Mesenchymal stem cell (in vitro differentiated cells and primary cell): ENCODE measurements around the gene ZYG11B.

Source experiments
- DNase-seq: peaks from one replicate; pipeline ENCODE4 v3.0.0-alpha.2; 2013
- H2AFZ ChIP-seq: one replicate; pipeline ENCODE4 v1.6.1; 2013; ENCODE audit warnings: low read depth, mild to moderate bottlenecking, control low read depth, inconsistent platforms, low read length, moderate library complexity
- H2AK5ac ChIP-seq: 2 replicates; pipeline ENCODE4 v1.6.1; 2013; ENCODE audit warnings: low read length, moderate library complexity, mild to moderate bottlenecking, inconsistent platforms; ENCODE audit not compliant: severe bottlenecking
- H2BK120ac ChIP-seq: one replicate; pipeline ENCODE4 v1.6.1; 2013; ENCODE audit warnings: low read depth, mild to moderate bottlenecking, inconsistent platforms, low read length, moderate library complexity
- H2BK12ac ChIP-seq, 2 experiments: one replicate each; pipeline ENCODE4 v1.6.1; 2013; ENCODE audit warnings: inconsistent platforms in 2 of 2, low read length in 2 of 2, mild to moderate bottlenecking in 2 of 2, moderate library complexity in 2 of 2, control low read depth in 1 of 2
- H2BK15ac ChIP-seq: one replicate; pipeline ENCODE4 v1.6.1; 2013; ENCODE audit warnings: mild to moderate bottlenecking, low read depth, inconsistent platforms; ENCODE audit not compliant: poor library complexity, severe bottlenecking
- H2BK5ac ChIP-seq: 2 replicates; pipeline ENCODE4 v1.6.1; 2013; ENCODE audit warnings: low read depth, mild to moderate bottlenecking, low read length, control low read depth, inconsistent platforms; ENCODE audit not compliant: poor library complexity, severe bottlenecking
- H3K14ac ChIP-seq, 2 experiments: one replicate each; pipeline ENCODE4 v1.6.1; 2013; ENCODE audit warnings: inconsistent platforms in 2 of 2, low read length in 2 of 2, control low read depth in 1 of 2, mild to moderate bottlenecking in 1 of 2, moderate library complexity in 1 of 2
- H3K18ac ChIP-seq, 2 experiments: one replicate each; pipeline ENCODE4 v1.6.1; 2013; ENCODE audit warnings: inconsistent platforms in 2 of 2, low read length in 2 of 2, control low read depth in 1 of 2, low read depth in 1 of 2, mild to moderate bottlenecking in 1 of 2
- H3K23ac ChIP-seq, 2 experiments: one replicate each; pipeline ENCODE4 v1.6.1; 2013; ENCODE audit warnings: inconsistent platforms in 2 of 2, low read length in 2 of 2, mild to moderate bottlenecking in 2 of 2, moderate library complexity in 2 of 2, control low read depth in 1 of 2
- H3K27ac ChIP-seq: 2 replicates; pipeline ENCODE4 v1.5.1; 2013; ENCODE audit warnings: mild to moderate bottlenecking, moderate library complexity, low read length, control low read depth, inconsistent platforms; ENCODE audit not compliant: poor library complexity, severe bottlenecking
- H3K27me3 ChIP-seq, 2 experiments: 2 replicates each; pipeline versions ENCODE4 v1.6.1 to v1.7.0; 2013; ENCODE audit warnings: low read length in 2 of 2, mild to moderate bottlenecking in 2 of 2, moderate library complexity in 2 of 2, control low read depth in 1 of 2, inconsistent platforms in 1 of 2; ENCODE audit not compliant: control insufficient read depth in 1 of 2, insufficient read depth in 1 of 2
- H3K36me3 ChIP-seq, 2 experiments: 2 replicates each; pipeline versions ENCODE4 v1.6.1 to v1.7.0; 2013; ENCODE audit warnings: low read length in 2 of 2, control low read depth in 1 of 2, inconsistent platforms in 1 of 2, low read depth in 1 of 2, mild to moderate bottlenecking in 1 of 2; ENCODE audit not compliant: insufficient read depth in 2 of 2, control insufficient read depth in 1 of 2
- H3K4ac ChIP-seq, 2 experiments: one replicate each; pipeline ENCODE4 v1.6.1; 2013; ENCODE audit warnings: inconsistent platforms in 2 of 2, low read length in 2 of 2, mild to moderate bottlenecking in 2 of 2, moderate library complexity in 2 of 2, control low read depth in 1 of 2, low read depth in 1 of 2
- H3K4me1 ChIP-seq: 2 replicates; pipeline ENCODE4 v1.6.1; 2013; ENCODE audit warnings: low read depth, low read length, control low read depth; ENCODE audit not compliant: control insufficient read depth, insufficient read depth
- H3K4me2 ChIP-seq: 2 replicates; pipeline ENCODE4 v1.6.1; 2013; ENCODE audit warnings: low read length, mild to moderate bottlenecking, inconsistent platforms; ENCODE audit not compliant: poor library complexity, severe bottlenecking
- H3K4me3 ChIP-seq, 2 experiments: 2 replicates each; pipeline versions ENCODE4 v1.5.1 to v1.7.0; 2013; ENCODE audit warnings: low read length in 2 of 2, mild to moderate bottlenecking in 2 of 2, control low read depth in 1 of 2, low read depth in 1 of 2; ENCODE audit not compliant: insufficient read depth in 1 of 2
- H3K79me1 ChIP-seq: replicated peaks from 2 replicates; pipeline ENCODE4 v1.6.1; 2013; ENCODE audit warnings: mild to moderate bottlenecking, control low read depth, low read length, inconsistent platforms; ENCODE audit not compliant: poor library complexity, severe bottlenecking
- H3K9ac ChIP-seq: 2 replicates; pipeline ENCODE4 v1.7.0; 2013; ENCODE audit warnings: mild to moderate bottlenecking, low read length, moderate library complexity
- H3K9me3 ChIP-seq: 2 replicates; pipeline ENCODE4 v1.7.0; 2013; ENCODE audit warnings: mild to moderate bottlenecking, low read length; ENCODE audit not compliant: control insufficient read depth
- H4K8ac ChIP-seq: one replicate; pipeline ENCODE4 v1.6.1; 2013; ENCODE audit warnings: inconsistent platforms, mild to moderate bottlenecking, low read length, moderate library complexity
- H4K91ac ChIP-seq: one replicate; pipeline ENCODE4 v1.6.1; 2013; ENCODE audit warnings: mild to moderate bottlenecking, low read length, inconsistent platforms
- whole genome bisulfite sequencing: methylation state at CpG from one replicate; pipeline ENCODE4 v1.1.7; 2013; ENCODE audit warnings: mixed read lengths; 5-methylcytosine and 5-hydroxymethylcytosine counted together

The ZYG11B gene

DNA sequence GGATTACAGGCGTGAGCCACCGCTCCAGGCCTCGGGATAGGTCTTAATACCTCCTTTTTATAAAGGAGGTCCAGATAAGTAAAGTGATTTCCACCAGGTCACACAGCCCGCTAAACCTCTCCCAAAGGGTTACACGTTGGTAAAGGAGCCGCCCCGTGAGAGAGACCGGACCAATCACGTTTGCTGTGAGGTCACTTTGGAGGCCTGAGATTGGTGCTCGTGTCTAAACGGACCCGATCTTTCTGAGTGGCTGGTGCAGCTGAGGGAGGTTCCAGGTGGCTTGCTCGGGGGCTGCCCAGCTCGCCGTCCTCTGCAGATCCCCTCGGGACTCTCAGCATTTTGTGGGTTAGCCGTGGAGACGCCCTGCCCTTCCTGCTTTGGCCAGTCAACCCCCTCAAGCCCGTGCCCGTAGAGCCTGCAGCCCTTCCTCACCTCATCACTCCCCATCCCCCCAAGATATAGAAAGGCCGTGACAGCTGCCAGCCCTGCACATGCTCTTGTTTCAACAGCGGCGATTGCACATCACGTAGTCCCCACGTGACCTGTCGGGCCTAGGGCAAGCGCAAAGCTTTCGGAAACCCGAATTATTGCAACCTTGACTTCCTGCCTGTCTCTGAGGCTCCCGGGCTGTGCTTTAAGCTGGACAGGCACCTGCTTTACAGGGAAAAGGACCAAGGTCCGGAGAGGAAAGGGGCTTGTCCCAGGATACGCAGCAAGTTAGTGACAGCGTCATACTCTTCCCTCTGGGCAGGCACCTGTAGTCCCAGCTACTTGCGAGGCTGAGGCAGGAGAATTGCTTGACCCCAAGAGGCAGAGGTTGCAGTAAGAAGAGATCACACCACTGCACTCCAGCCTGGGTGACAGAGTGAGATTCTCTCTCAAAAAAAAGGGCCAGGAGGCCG is 23.1 kb upstream of the ZYG11B start:
- H2BK120ac ChIP-seq: no peak overlapping the region
- DNase-seq: peak; percentile 95
- peaks cover 4% of the 10 kb centered on the region for H3K4me1 ChIP-seq
- H3K4me3 ChIP-seq: peak overlapping the region; percentile 66 to 74
- no peak overlapping the region for H3K23ac ChIP-seq
- no peak overlapping the region for H2BK15ac ChIP-seq
- no peak overlapping the region for H2AK5ac ChIP-seq
- no peaks in the 10 kb centered on the region for H3K9me3 ChIP-seq
- H3K18ac ChIP-seq: peak overlapping the region in 1 of 2 experiments; percentile 61
- no peak overlapping the region for H4K91ac ChIP-seq
- no peaks in the 10 kb centered on the region for H3K27me3 ChIP-seq
- H3K14ac ChIP-seq: no peak overlapping the region
- peak overlapping the region; percentile 77 for H3K9ac ChIP-seq
- 6% methylated on average over 35 of the region's 35 CpGs for WGBS
- H2AFZ ChIP-seq: peak overlapping the region; percentile 83
- H3K79me1 ChIP-seq: no peaks in the 10 kb centered on the region
- H4K8ac ChIP-seq: peak overlapping the region; percentile 86
- no peak overlapping the region for H3K4ac ChIP-seq
- H3K4me2 ChIP-seq: peak overlapping the region; percentile 84
- peak overlapping the region; percentile 32 for H3K27ac ChIP-seq
- H3K36me3 ChIP-seq: no peaks in the 10 kb centered on the region
- no peak overlapping the region for H2BK12ac ChIP-seq
- no peak overlapping the region for H2BK5ac ChIP-seq

- WGBS: 92% methylated on average over 4 of the region's 6 CpGs
- no peak overlapping the region for H2BK120ac ChIP-seq
- no peak overlapping the region for H2BK15ac ChIP-seq
- no peaks in the 10 kb centered on the region for H3K36me3 ChIP-seq
- H3K27ac ChIP-seq: no peak overlapping the region
- no peak overlapping the region for H3K4me2 ChIP-seq
- no peak overlapping the region for H2BK5ac ChIP-seq
- no peak overlapping the region for H2AFZ ChIP-seq
- no peak overlapping the region for H2AK5ac ChIP-seq
- H3K9ac ChIP-seq: no peak overlapping the region
- H3K4ac ChIP-seq: no peak overlapping the region
- H3K23ac ChIP-seq: no peak overlapping the region
- DNase-seq: no peak
- H4K8ac ChIP-seq: no peak overlapping the region
- H3K9me3 ChIP-seq: no peaks in the 10 kb centered on the region
- H2BK12ac ChIP-seq: no peak overlapping the region
- no peaks in the 10 kb centered on the region for H3K27me3 ChIP-seq
- H4K91ac ChIP-seq: no peak overlapping the region
- no peak overlapping the region for H3K4me3 ChIP-seq
- no peak overlapping the region for H3K14ac ChIP-seq
- no peaks in the 10 kb centered on the region for H3K79me1 ChIP-seq
- no peak overlapping the region for H3K18ac ChIP-seq
- peaks cover 2% of the 10 kb centered on the region for H3K4me1 ChIP-seq
These were observed 20.1 kb upstream of the ZYG11B start for GRCh38 chr1:52706136-52706670.

DNA sequence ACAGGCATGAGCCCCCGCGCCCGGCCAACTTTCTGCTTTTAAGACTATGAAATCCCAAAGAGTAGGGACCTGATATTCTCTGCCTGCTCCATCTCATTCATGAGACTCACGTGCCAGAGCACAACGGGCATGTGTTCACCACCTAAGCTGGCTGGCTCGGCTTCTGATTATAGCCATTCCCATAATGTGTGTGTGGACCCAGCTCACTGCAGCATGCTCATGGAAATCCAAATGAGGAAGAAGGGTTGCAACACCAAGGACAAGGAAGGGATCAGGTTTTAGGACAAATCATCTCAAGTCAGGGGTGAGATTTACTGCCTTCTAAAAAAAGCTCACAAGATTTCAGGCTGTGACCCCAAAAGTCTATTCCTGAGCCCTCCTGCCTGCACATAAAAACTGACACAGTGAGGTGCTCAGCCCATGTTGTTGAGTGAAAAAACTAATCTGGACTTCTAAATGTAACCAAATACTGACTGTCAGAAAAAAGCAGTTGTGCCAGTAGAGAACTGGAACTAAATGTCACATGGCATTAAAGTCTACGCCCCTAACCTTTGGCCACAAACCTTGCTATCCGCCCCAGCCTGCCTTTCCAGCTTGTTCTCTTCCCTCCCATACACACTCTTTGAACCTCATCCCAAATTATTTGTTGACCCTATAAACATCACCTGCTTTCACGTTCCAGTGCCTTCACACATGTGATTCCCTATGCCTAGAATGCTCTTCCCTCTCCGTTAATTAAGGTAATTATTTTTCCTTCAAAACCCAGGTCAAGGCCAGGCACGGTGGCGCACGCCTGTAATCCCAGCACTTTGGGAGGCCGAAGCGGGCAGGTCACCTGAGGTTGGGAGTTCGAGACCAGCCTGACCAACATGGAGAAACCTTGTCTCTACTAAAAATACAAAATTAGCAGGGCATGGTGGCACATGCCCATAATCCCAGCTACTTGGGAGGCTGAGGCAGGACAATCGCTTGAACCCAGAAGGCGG is 19.0 kb upstream of the ZYG11B start:
- Histone ChIP-seq H3K27ac (no peak overlapping the region), H3K4ac (no peak overlapping the region), H3K36me3 (no peaks in the 10 kb centered on the region), H3K23ac (no peak overlapping the region), H2BK120ac (no peak overlapping the region), H3K18ac (no peak overlapping the region), H3K9ac (no peak overlapping the region), H2AK5ac (no peak overlapping the region), H3K4me1 (peaks cover 2% of the 10 kb centered on the region), H3K4me3 (no peak overlapping the region), H3K14ac (no peak overlapping the region), H3K79me1 (no peaks in the 10 kb centered on the region), H4K8ac (no peak overlapping the region), H3K9me3 (no peaks in the 10 kb centered on the region), H3K4me2 (no peak overlapping the region), H2BK5ac (no peak overlapping the region), H2AFZ (no peak overlapping the region), H2BK15ac (no peak overlapping the region), H2BK12ac (no peak overlapping the region), H3K27me3 (no peaks in the 10 kb centered on the region), H4K91ac (no peak overlapping the region)
- 96% methylated on average over 18 of the region's 18 CpGs for WGBS
- no peak for DNase-seq
